Epithelial cell of proximal tubule (primary cell): ENCODE data around the gene RNF144A. TPM values are rescaled to one million over a fixed set of nuclear protein-coding genes. Genes with fewer than 3 reads are reported as not detected.

Source experiments
- DNase-seq: peaks from one replicate; pipeline ENCODE4 v3.0.0-alpha.2; 2011; ENCODE audit warnings: low read depth
- H3K4me3 ChIP-seq: 2 replicates; pipeline ENCODE4 v1.5.1; 2011; ENCODE audit warnings: low read depth, mild to moderate bottlenecking, low read length
- CTCF ChIP-seq: conservative IDR thresholded peaks from 2 replicates; pipeline ENCODE4 v1.5.1; 2012; ENCODE audit warnings: low read depth, mild to moderate bottlenecking, low read length
- total RNA-seq: library from RNA; depleted of rRNA; stranded (reverse); fragments of >200 nt; gene quantifications from 2 replicates; pipeline ENCODE4 v1.2.3, GENCODE V29; 2015

RNF144A gene
- total RNA-seq, 1 donor from 2014 or later = 17.4 TPM

DNA sequence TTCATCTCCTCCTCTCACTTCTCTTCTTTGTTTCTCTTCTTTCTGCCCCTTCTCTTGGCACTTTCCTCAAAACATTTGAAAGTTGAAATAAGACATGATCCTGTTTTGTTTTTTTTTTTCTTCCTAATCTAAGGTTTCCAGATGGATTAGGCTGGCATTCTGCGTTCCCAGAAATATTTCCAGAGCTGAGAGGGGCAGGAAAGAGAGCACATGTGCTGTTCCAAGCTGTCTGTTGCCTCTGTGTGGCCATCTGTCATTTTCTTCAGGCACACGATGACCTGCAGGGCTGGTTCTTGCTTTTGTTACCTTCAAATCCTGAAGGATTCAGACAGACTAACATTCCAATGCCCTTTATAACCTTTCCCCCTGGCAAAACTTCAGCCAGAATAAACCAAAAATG is 142.9 kb downstream of the RNF144A start:
- DNase-seq = no peak
- TF ChIP-seq CTCF = no peak
- no peak overlapping the region for H3K4me3 ChIP-seq

DNA sequence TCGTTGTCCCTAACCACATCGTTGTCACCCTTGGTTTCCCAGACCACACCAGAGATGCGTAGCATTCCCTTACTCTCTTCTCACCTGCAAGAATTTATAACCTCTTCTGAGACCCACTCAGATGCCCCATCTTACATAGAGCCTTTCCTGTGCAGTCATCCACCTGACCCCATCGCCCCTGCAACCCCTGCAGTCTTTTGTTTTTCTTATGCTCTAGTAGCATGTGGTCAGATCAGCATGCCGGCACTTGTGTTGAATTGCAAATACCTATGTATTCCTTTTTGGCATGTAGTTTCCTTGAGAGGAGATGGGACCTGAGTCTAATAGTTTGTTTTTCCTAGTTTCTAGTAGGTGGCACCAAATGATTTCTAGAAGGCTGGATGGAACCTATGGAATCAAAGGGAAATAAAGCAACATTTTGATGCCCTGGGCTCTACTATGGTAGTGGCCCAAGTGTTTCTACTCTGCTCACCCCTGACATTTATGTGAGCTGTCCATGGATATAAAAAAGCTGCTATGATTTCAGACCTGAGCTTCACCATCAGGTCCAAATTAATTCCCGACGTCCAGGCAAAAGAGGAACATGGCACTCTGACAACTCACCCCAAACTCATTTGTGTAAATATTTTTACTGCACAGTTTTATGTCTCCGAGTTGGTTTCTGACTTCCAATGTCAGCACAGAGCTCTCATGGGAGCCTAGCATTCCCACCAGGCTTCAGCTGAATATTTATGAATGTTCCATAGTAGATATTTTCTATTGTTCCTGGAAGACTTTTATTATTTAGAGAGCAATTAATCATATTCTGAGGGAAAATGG is 143.6 kb downstream of the RNF144A start:
- DNase-seq = no peak
- no peak overlapping the region for H3K4me3 ChIP-seq
- no peak for TF ChIP-seq CTCF

DNA sequence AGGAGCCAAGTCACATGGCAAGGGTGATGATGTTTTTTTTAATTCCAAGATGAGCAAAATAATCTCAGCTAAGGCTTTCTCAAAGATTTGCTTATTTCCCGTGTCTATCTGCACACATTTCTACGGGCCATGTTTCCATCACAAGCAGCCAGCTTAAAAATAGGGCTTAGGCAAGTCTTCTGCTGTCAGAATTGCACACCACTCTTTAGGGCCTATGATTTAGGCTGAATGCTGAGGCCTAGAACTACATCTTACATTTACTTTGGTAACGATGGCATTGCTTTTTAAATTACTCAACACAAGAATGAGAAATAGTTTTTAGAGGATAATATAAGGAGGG is 144.2 kb downstream of the RNF144A start:
- no peak for DNase-seq
- H3K4me3 ChIP-seq = no peak overlapping the region
- no peak for TF ChIP-seq CTCF

DNA sequence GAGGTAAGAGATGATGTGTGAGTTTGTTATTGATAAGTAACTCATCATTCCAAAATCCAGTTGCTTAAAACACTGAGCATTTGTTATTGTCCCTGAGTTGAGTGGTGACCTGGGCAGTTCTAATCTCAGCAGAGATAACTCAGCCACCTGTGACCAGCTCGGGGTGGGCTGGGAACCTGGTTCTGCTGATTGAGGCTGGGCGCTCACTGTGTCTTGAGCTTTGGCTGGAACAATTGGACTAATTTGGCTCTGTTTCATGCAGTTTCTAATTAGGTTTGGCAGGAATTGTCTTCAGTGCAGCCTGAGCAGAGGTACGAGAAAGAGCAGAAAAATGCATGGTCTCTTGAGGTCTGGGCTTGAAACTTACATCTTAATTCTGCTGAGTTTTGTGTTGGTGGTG is 144.7 kb downstream of the RNF144A start:
- TF ChIP-seq CTCF = no peak
- no peak overlapping the region for H3K4me3 ChIP-seq
- DNase-seq = no peak

- DNase-seq = no peak
- no peak overlapping the region for H3K4me3 ChIP-seq
- TF ChIP-seq CTCF = no peak
Measured at GRCh38 chr2:7063789-7064188, 146.6 kb downstream of the RNF144A start.

- TF ChIP-seq CTCF = no peak
Measured at GRCh38 chr2:7068457-7068856, 151.2 kb downstream of the RNF144A start.

GRCh38 chr2:7070483-7070882 is 153.3 kb downstream of the RNF144A start:
- no peak for DNase-seq
- no peak overlapping the region for H3K4me3 ChIP-seq
- TF ChIP-seq CTCF = no peak

More at GRCh38 chr2:7068457-7068856, 151.2 kb downstream of the RNF144A start:
- H3K4me3 ChIP-seq = no peak overlapping the region
- no peak for DNase-seq
